ENCODE data around the gene GRN. TPM values are rescaled to one million over a fixed set of nuclear protein-coding genes. Genes with fewer than 3 reads are reported as not detected.

The GRN gene
- total RNA-seq, 1 donor from 2014 or later: 160 TPM

DNA sequence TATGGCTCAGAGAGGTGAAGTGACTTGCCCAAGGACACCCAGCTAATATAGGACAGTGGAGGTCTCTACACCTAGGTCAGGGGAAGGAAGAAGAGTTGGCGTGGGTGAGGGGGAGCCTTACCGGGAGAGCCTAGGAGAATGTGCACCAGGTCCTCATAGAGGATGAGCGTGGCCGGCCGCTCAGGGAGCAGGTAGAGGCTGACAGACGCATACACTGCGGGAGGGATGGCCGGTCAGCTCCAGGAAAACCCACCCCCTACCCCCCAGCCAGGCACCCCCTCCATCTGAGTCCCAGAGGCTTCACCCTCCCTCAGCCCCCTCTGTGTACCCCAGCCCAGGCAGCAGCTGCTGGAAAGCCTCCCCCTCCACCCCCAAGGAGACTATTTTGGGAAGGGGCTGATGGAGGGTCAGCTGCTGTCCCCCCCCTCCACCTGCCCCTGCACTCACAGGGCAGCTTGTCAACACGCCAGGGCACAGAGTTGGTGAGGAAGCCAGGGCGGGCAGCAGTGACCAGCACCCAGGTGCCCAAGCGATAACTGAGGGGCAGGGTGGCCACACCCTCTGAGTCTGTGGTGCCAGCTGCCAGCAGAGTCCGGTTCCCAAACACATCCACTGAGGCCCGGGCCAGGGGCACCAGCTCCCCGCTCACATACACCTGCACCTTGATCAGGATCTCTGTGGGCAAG, 14.5 kb downstream of the GRN start:
- DNase-seq: no peak
- Histone ChIP-seq H3K4me1 (peaks cover 30% of the 10 kb centered on the region), H3K9me3 (replicated peaks) (no peaks in the 10 kb centered on the region), H3K36me3 (no peaks in the 10 kb centered on the region), H3K4me3 (no peak overlapping the region), H3K27ac (replicated peaks) (no peak overlapping the region), H3K27me3 (ENCODE audit: low read depth) (peaks cover 15% of the 10 kb centered on the region)
- intact Hi-C loops (cut with micrococcal nuclease): no loop called here
- TF ChIP-seq, protein P1, sequence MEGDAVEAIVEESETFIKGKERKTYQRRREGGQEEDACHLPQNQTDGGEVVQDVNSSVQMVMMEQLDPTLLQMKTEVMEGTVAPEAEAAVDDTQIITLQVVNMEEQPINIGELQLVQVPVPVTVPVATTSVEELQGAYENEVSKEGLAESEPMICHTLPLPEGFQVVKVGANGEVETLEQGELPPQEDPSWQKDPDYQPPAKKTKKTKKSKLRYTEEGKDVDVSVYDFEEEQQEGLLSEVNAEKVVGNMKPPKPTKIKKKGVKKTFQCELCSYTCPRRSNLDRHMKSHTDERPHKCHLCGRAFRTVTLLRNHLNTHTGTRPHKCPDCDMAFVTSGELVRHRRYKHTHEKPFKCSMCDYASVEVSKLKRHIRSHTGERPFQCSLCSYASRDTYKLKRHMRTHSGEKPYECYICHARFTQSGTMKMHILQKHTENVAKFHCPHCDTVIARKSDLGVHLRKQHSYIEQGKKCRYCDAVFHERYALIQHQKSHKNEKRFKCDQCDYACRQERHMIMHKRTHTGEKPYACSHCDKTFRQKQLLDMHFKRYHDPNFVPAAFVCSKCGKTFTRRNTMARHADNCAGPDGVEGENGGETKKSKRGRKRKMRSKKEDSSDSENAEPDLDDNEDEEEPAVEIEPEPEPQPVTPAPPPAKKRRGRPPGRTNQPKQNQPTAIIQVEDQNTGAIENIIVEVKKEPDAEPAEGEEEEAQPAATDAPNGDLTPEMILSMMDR (IDR thresholded peaks at IDR 0.05; ENCODE audit: borderline replicate concordance): no peak

DNA sequence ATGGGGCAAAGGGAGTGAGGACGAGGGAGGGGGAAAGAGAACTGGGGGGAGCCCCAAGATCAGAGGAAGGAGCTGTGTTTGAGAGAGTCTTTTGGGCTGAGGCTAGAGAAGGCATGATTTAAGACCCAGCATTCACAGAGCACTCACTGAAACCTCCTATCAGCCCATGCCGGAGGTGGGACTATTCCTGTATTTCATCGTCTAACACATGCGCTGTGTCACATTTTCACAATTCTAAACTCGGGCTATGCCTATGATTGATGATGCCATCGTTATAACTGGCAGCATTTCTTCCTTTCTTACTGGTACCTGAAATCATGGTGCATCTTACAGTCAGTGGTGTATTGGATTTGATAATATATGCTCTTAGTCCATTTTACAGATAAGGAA, 15.0 kb downstream of the GRN start:
- intact Hi-C loops (cut with micrococcal nuclease): no loop called here
- DNase-seq: no peak

DNA sequence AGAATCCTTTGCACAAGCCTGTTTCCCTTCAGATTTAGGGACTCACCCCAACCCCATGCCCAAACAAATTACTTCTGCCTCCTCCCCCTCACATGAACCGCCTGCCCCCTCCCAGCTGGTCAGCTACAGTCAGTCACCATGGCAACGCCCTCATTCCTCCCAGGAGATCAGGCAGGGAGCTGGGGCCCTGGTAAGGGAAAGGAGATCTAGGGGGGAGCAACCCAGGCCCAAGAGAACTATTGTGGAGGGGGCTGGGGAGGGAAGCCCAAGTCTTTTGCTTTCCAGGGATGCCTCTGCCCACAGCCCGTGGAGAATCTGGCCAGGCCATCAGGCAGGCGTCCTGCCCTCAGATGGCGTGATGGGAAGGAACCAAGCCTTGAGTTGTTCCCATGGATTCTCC, 15.7 kb downstream of the GRN start:
- intact Hi-C loops (cut with micrococcal nuclease): no loop called here
- Histone ChIP-seq H3K9me3 (replicated peaks) (no peaks in the 10 kb centered on the region), H3K4me1 (peaks cover 30% of the 10 kb centered on the region), H3K27me3 (ENCODE audit: low read depth) (peaks cover 27% of the 10 kb centered on the region), H3K36me3 (no peaks in the 10 kb centered on the region), H3K27ac (replicated peaks) (no peak overlapping the region), H3K4me3 (no peak overlapping the region)
- no peak for DNase-seq
- TF ChIP-seq, protein P1 (IDR thresholded peaks at IDR 0.05; ENCODE audit: borderline replicate concordance): no peak

More for the DNA sequence above, 15.0 kb downstream of the GRN start:
- Histone ChIP-seq H3K4me3 (no peak overlapping the region), H3K36me3 (no peaks in the 10 kb centered on the region), H3K27ac (replicated peaks) (no peak overlapping the region), H3K4me1 (peaks cover 30% of the 10 kb centered on the region), H3K27me3 (ENCODE audit: low read depth) (peaks cover 20% of the 10 kb centered on the region), H3K9me3 (replicated peaks) (no peaks in the 10 kb centered on the region)
- TF ChIP-seq, protein P1 (IDR thresholded peaks at IDR 0.05; ENCODE audit: borderline replicate concordance): no peak

DNA sequence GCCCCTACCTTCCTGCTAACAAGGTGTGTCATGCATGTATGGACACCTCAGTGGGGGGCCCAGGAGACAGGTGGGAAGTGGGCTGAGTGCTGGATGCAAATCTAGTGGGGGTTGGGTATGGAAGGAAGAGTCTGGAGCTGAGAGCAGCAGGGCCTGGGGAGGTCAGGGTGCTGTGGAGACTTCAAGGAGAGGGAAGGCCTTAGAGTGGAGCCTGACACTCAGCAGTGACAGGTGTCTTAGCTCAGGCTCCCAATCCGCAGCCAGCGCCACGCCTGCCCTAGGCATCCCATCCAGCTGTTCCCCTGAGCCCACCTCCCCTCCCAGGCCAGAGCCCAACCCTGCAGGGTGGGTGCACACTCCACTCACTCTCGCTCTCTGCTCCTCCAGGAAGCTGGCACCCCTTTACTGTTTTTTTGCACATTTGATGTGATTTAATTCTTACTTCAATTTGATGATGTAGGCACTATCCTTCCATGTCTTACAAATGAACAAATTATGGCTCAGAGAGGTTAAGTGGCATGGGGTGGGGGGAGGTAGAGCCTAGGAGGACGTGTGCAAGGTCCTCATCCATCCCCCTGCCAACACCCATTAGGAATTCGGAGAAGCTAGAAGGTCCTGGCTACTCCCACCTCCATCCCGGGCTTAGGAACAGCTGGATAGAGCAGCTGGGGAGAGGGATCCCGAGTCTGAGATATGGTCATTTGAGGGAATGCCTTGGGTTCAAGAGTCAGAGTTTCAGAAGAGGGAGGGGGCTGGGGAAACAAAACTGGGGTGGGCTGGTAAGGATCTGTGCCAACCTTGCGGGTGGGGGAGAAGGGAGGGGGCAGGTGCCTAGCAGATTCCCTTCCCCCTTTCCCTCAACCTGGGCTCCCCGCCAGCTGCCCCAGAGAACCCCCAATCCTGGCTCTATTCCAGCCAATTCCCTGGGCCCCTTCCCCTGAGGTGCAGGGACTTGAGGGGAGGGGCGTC, 16.5 kb downstream of the GRN start:
- Histone ChIP-seq H3K4me1 (peaks cover 30% of the 10 kb centered on the region), H3K27me3 (ENCODE audit: low read depth) (peaks cover 32% of the 10 kb centered on the region), H3K9me3 (replicated peaks) (no peaks in the 10 kb centered on the region), H3K27ac (replicated peaks) (no peak overlapping the region), H3K4me3 (no peak overlapping the region), H3K36me3 (no peaks in the 10 kb centered on the region)
- TF ChIP-seq, protein P1 (IDR thresholded peaks at IDR 0.05; ENCODE audit: borderline replicate concordance): no peak
- intact Hi-C loops (cut with micrococcal nuclease): no loop called here
- DNase-seq: no peak

DNA sequence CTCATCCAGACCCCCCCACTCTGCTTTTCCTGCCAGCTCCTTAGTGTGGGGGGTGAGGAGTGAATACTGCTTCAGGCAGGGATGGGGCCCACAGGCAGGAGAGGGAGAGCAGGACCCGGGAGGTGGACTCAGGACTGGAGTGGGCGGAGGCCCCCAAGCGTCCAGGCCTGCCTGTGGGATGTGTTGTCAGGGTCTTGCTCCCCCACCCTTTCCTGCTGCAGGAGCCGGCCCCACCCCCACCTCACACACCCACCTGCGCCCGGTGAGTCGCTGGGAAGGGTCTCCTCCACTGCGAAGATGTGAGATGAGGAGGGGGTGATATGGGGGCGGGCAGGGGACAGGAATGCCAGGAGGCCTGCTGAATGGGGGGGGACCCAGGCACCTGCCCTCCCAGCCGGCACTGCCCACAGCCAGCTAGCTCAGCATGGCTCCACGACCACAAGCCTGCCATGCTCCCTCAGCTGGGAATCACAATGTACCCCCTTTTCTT, 17.4 kb downstream of the GRN start:
- DNase-seq: no peak
- TF ChIP-seq, protein P1 (IDR thresholded peaks at IDR 0.05; ENCODE audit: borderline replicate concordance): no peak

More for the DNA sequence above, 17.4 kb downstream of the GRN start:
- Histone ChIP-seq H3K27ac (replicated peaks) (no peak overlapping the region), H3K4me1 (peaks cover 30% of the 10 kb centered on the region), H3K36me3 (no peaks in the 10 kb centered on the region), H3K4me3 (peak overlapping the region; percentile 79), H3K27me3 (ENCODE audit: low read depth) (peaks cover 41% of the 10 kb centered on the region), H3K9me3 (replicated peaks) (no peaks in the 10 kb centered on the region)
- intact Hi-C loops (cut with micrococcal nuclease): no loop called here
